Thyroid gland (tissue), 4 donors: ENCODE results near the gene AK1.

Experiments
- POLR2A ChIP-seq, 2 donors: fragments of 450-650 bp; IDR thresholded peaks; one replicate each; pipeline ENCODE4 v1.6.1; 2017; ENCODE audit warnings: antibody characterized with exemption in 2 of 2, mild to moderate bottlenecking in 2 of 2, moderate library complexity in 1 of 2
- TF ChIP-seq, protein P1 (sequence below), 6 experiments: fragments of 200-600 bp in 3 of 6; fragments of 450-650 bp in 3 of 6; sonication (generic) in 3 of 6; IDR thresholded peaks; one replicate each; pipeline ENCODE4 v1.5.1; 2016 to 2019; ENCODE audit warnings: antibody characterized with exemption in 6 of 6, mild to moderate bottlenecking in 2 of 6, inconsistent platforms in 1 of 6, moderate library complexity in 1 of 6

- TF ChIP-seq, protein P1, sequence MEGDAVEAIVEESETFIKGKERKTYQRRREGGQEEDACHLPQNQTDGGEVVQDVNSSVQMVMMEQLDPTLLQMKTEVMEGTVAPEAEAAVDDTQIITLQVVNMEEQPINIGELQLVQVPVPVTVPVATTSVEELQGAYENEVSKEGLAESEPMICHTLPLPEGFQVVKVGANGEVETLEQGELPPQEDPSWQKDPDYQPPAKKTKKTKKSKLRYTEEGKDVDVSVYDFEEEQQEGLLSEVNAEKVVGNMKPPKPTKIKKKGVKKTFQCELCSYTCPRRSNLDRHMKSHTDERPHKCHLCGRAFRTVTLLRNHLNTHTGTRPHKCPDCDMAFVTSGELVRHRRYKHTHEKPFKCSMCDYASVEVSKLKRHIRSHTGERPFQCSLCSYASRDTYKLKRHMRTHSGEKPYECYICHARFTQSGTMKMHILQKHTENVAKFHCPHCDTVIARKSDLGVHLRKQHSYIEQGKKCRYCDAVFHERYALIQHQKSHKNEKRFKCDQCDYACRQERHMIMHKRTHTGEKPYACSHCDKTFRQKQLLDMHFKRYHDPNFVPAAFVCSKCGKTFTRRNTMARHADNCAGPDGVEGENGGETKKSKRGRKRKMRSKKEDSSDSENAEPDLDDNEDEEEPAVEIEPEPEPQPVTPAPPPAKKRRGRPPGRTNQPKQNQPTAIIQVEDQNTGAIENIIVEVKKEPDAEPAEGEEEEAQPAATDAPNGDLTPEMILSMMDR (IDR thresholded peaks at IDR 0.05), result no peak
- no peak for TF ChIP-seq POLR2A (IDR thresholded peaks at IDR 0.05)
Observed at GRCh38 chr9:127855522-127855921, 22.0 kb downstream of the AK1 start.
